MM.1S (cell line): Measurements from ENCODE around the gene MAP3K5.

Source experiments
- EZH2 ChIP-seq: fragments of 300-600 bp; sonication (generic); optimal IDR thresholded peaks from 2 replicates; pipeline ENCODE3; 2017; ENCODE audit warnings: low read depth, mild to moderate bottlenecking, antibody characterized with exemption, low read length, mixed read lengths
- EZH2phosphoT487 ChIP-seq: fragments of 300-600 bp; sonication (generic); IDR thresholded peaks from 2 replicates; pipeline ENCODE4 v1.6.1; 2018; ENCODE audit warnings: antibody characterized with exemption, low read length
- TF ChIP-seq, protein P1 (sequence below): fragments of 300-600 bp; sonication (generic); IDR thresholded peaks from 2 replicates; pipeline ENCODE4 v1.5.1; 2016; ENCODE audit warnings: antibody characterized with exemption, low read length, mixed read lengths

DNA sequence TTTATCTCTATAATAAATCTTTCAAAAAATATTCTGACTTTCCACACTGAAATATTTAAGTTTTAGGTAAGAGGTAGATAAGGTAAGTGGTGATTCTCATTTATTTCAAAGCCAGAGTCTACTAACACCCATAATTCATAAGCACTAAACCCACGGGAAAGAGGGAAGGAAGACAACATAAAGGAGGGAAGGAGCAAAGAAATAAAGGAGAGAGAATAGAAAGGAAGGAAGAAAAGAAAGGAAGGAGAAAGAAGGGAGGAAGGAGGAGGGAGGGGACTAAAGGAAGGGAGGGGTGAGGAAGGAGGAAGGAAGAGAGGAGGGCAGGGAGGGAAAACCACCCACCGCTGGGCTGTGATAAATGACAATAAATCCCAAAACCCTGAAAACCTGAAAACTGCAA is 25.2 kb downstream of the MAP3K5 start:
- TF ChIP-seq, protein P1, sequence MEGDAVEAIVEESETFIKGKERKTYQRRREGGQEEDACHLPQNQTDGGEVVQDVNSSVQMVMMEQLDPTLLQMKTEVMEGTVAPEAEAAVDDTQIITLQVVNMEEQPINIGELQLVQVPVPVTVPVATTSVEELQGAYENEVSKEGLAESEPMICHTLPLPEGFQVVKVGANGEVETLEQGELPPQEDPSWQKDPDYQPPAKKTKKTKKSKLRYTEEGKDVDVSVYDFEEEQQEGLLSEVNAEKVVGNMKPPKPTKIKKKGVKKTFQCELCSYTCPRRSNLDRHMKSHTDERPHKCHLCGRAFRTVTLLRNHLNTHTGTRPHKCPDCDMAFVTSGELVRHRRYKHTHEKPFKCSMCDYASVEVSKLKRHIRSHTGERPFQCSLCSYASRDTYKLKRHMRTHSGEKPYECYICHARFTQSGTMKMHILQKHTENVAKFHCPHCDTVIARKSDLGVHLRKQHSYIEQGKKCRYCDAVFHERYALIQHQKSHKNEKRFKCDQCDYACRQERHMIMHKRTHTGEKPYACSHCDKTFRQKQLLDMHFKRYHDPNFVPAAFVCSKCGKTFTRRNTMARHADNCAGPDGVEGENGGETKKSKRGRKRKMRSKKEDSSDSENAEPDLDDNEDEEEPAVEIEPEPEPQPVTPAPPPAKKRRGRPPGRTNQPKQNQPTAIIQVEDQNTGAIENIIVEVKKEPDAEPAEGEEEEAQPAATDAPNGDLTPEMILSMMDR, result no peak
- TF ChIP-seq EZH2 (no peak), EZH2phosphoT487 (no peak)
